KOPT-K1 (cell line): Measurements from ENCODE around the gene LPP.

Experiments
- H3K27ac ChIP-seq: fragments of 200-600 bp; sonication (generic); 2 replicates; pipeline ENCODE4 v1.5.1; 2016; ENCODE audit warnings: antibody characterized with exemption, mild to moderate bottlenecking, low read depth, low read length; ENCODE audit not compliant: poor library complexity, severe bottlenecking
- H3K36me3 ChIP-seq: fragments of 200-600 bp; sonication (generic); 2 replicates; pipeline ENCODE4 v1.5.1; 2017; ENCODE audit warnings: antibody characterized with exemption, mild to moderate bottlenecking, low read length, moderate library complexity; ENCODE audit not compliant: insufficient read depth
- H3K9me3 ChIP-seq: fragments of 200-600 bp; sonication (generic); 2 replicates; pipeline ENCODE4 v1.5.1; 2017; ENCODE audit warnings: antibody characterized with exemption, low read length, mild to moderate bottlenecking; ENCODE audit not compliant: insufficient read depth, poor library complexity, severe bottlenecking

The LPP gene

GRCh38 chr3:188229726-188230125 lies 75.8 kb downstream of the LPP start:
- H3K36me3 ChIP-seq = no peaks in the 10 kb centered on the region; the same call in 1 of the 2 replicates
- no peaks in the 10 kb centered on the region for H3K9me3 ChIP-seq
- H3K27ac ChIP-seq = no peak overlapping the region

- Histone ChIP-seq H3K9me3 (no peaks in the 10 kb centered on the region), H3K36me3 (no peaks in the 10 kb centered on the region; the same call in 1 of the 2 replicates), H3K27ac (no peak overlapping the region)
These were observed 77.0 kb downstream of the LPP start for GRCh38 chr3:188230962-188231361.

GRCh38 chr3:188231456-188231855 lies 77.5 kb downstream of the LPP start:
- no peak overlapping the region for H3K27ac ChIP-seq
- no peaks in the 10 kb centered on the region; the same call in 1 of the 2 replicates for H3K36me3 ChIP-seq
- no peaks in the 10 kb centered on the region for H3K9me3 ChIP-seq

- Histone ChIP-seq H3K36me3 (no peaks in the 10 kb centered on the region; the same call in 1 of the 2 replicates), H3K9me3 (no peaks in the 10 kb centered on the region), H3K27ac (no peak overlapping the region)
These were observed 78.7 kb downstream of the LPP start for GRCh38 chr3:188232656-188233055.

- no peak overlapping the region for H3K27ac ChIP-seq
- no peaks in the 10 kb centered on the region for H3K36me3 ChIP-seq
- no peaks in the 10 kb centered on the region for H3K9me3 ChIP-seq
These were observed 79.4 kb downstream of the LPP start for GRCh38 chr3:188233320-188233719.

- H3K36me3 ChIP-seq = no peaks in the 10 kb centered on the region
- H3K9me3 ChIP-seq = no peaks in the 10 kb centered on the region
- no peak overlapping the region for H3K27ac ChIP-seq
These were observed 80.2 kb downstream of the LPP start for GRCh38 chr3:188234132-188234531.

GRCh38 chr3:188236271-188236670 lies 82.3 kb downstream of the LPP start:
- no peaks in the 10 kb centered on the region for H3K36me3 ChIP-seq
- H3K27ac ChIP-seq = no peak overlapping the region
- no peaks in the 10 kb centered on the region for H3K9me3 ChIP-seq

GRCh38 chr3:188239035-188239434 lies 85.1 kb downstream of the LPP start:
- Histone ChIP-seq H3K9me3 (no peaks in the 10 kb centered on the region), H3K36me3 (no peaks in the 10 kb centered on the region), H3K27ac (no peak overlapping the region)

- Histone ChIP-seq H3K27ac (no peak overlapping the region), H3K9me3 (no peaks in the 10 kb centered on the region), H3K36me3 (no peaks in the 10 kb centered on the region)
These were observed 85.6 kb downstream of the LPP start for GRCh38 chr3:188239577-188239976.

GRCh38 chr3:188240189-188240981 lies 86.4 kb downstream of the LPP start:
- Histone ChIP-seq H3K9me3 (no peaks in the 10 kb centered on the region), H3K27ac (no peak overlapping the region), H3K36me3 (no peaks in the 10 kb centered on the region)

- H3K27ac ChIP-seq = no peak overlapping the region
- no peaks in the 10 kb centered on the region for H3K9me3 ChIP-seq
- no peaks in the 10 kb centered on the region for H3K36me3 ChIP-seq
These were observed 87.1 kb downstream of the LPP start for GRCh38 chr3:188241072-188241471.

GRCh38 chr3:188241883-188242282 lies 87.9 kb downstream of the LPP start:
- Histone ChIP-seq H3K27ac (no peak overlapping the region), H3K36me3 (no peaks in the 10 kb centered on the region)

GRCh38 chr3:188242436-188243123 lies 88.6 kb downstream of the LPP start:
- no peaks in the 10 kb centered on the region for H3K36me3 ChIP-seq
- H3K9me3 ChIP-seq = no peaks in the 10 kb centered on the region
- H3K27ac ChIP-seq = no peak overlapping the region

More at GRCh38 chr3:188241883-188242282, 87.9 kb downstream of the LPP start:
- H3K9me3 ChIP-seq = no peaks in the 10 kb centered on the region

GRCh38 chr3:188243124-188243795 lies 89.3 kb downstream of the LPP start:
- no peak overlapping the region for H3K27ac ChIP-seq
- no peaks in the 10 kb centered on the region for H3K9me3 ChIP-seq
- no peaks in the 10 kb centered on the region for H3K36me3 ChIP-seq

- no peaks in the 10 kb centered on the region for H3K36me3 ChIP-seq
- no peak overlapping the region for H3K27ac ChIP-seq
- H3K9me3 ChIP-seq = no peaks in the 10 kb centered on the region
These were observed 90.5 kb downstream of the LPP start for GRCh38 chr3:188244395-188244861.
